C4-2B (cell line): ENCODE data around the gene ASCC3.
"Not testable (repeated sequence)": the region's sequence is repeated elsewhere in the genome, so short reads cannot be mapped to it uniquely, and the experiment has no call there.

Experiments
- H3K27ac ChIP-seq: fragments of 450-650 bp; 2 replicates; pipeline ENCODE4 v1.5.1; 2017
- CTCF ChIP-seq: fragments of 450-650 bp; conservative IDR thresholded peaks from 2 replicates; pipeline ENCODE4 v1.5.1; 2017; ENCODE audit warnings: mild to moderate bottlenecking
- ZFX ChIP-seq: fragments of 450-650 bp; IDR thresholded peaks from 2 replicates; pipeline ENCODE4 v1.6.1; 2017

Gene ASCC3

GRCh38 chr6:100658486-100658885, 222.6 kb downstream of the ASCC3 start:
- no peak for TF ChIP-seq CTCF
- TF ChIP-seq ZFX = no peak
- H3K27ac ChIP-seq = no peak overlapping the region

DNA sequence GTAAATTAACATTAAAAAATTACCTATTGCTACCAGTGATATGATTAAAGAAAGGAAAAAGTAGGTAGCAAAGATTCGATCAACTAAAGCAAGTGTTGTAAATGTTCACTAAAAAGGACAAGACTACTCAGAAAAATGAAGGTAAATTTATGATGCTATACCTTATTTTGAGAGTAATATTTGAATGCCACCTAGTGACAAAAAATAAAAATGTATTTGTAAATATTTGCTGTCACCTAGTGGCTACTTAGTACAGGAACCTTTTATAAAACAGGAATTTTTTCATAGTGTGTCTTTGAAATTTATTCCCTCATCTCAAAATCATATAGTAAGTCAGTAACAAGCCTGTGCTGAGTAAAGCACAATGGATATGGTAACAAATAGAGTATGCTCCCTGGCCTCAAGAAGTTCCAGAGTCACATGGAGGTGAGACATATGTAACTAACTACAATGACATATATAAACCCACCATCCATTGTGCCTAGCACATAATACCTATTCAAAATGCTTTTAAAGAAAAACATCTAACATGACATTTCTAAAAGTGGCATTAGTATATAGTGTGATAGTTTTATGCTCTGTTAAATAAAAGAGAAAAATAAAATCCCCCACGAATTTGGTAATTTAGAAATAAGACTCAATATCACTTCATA, 223.3 kb downstream of the ASCC3 start:
- peak; percentile 87 for TF ChIP-seq CTCF
- no peak for TF ChIP-seq ZFX

GRCh38 chr6:100641147-100641546, 240.0 kb downstream of the ASCC3 start:
- not testable (repeated sequence) for H3K27ac ChIP-seq

More for the DNA sequence above, 223.3 kb downstream of the ASCC3 start:
- no peak overlapping the region for H3K27ac ChIP-seq

- TF ChIP-seq ZFX (no peak), CTCF (no peak)
- no peak overlapping the region for H3K27ac ChIP-seq
Observed at GRCh38 chr6:100633096-100633777, 247.9 kb downstream of the ASCC3 start.

GRCh38 chr6:100630536-100630935, 250.6 kb downstream of the ASCC3 start:
- no peak overlapping the region for H3K27ac ChIP-seq
- no peak for TF ChIP-seq ZFX
- TF ChIP-seq CTCF = no peak

GRCh38 chr6:100627911-100628758, 253.0 kb downstream of the ASCC3 start:
- no peak overlapping the region for H3K27ac ChIP-seq
- TF ChIP-seq CTCF (no peak), ZFX (no peak)

DNA sequence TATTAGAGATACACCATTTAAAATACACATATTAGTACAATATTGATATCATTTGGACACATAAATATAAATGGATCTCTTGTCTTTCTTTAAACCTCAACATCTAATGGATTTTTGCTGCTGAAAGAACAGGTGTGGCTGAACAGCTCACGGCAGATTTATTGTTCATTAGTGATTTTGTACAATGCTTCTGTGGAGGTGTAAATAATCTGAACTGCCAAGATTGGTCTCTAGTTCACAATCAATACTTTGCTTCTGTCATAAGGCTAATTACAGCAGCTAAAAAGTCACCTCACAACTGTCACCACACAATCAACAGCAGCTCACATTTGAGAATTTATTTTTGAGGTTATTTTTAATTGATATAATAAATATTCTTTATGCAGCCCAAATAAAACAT, 254.4 kb downstream of the ASCC3 start:
- TF ChIP-seq CTCF = no peak
- no peak for TF ChIP-seq ZFX

More for the DNA sequence above, 254.4 kb downstream of the ASCC3 start:
- no peak overlapping the region for H3K27ac ChIP-seq
